B cell (primary cell): ENCODE measurements around the gene RBM17. TPM values are rescaled to one million over a fixed set of nuclear protein-coding genes. Genes with fewer than 3 reads are reported as not detected.
"Not testable (repeated sequence)": the region's sequence is repeated elsewhere in the genome, so short reads cannot be mapped to it uniquely, and the experiment has no call there.

Source experiments
- ATAC-seq: fragments of 200-7000 bp; cut with Tn5 transposase; one replicate; pipeline ENCODE4 v1.10.0; 2021; ENCODE audit warnings: low read depth, mild to moderate bottlenecking, moderate number of reproducible peaks, moderate library complexity
- CTCF ChIA-PET: fragments of 350-600 bp; sonication (Branson Sonifier 250); formaldehyde crosslinking; loops from one replicate; lab custom pipeline; 2021; ENCODE audit warnings: antibody characterized with exemption, inconsistent platforms; lab: Charles Lee
- POLR2A ChIA-PET: fragments of 350-600 bp; sonication (Branson Sonifier 250); formaldehyde crosslinking; loops from one replicate; lab custom pipeline; 2021; ENCODE audit warnings: antibody characterized with exemption; lab: Charles Lee
- DNase-seq: peaks from one replicate; pipeline ENCODE4 v3.0.0; 2013
- H2AFZ ChIP-seq: 2 replicates; pipeline ENCODE4 v1.6.1; 2012; ENCODE audit warnings: mild to moderate bottlenecking, low read depth, low read length; ENCODE audit not compliant: insufficient read depth, poor library complexity, severe bottlenecking
- H3K27ac ChIP-seq, 2 donors: 1 replicate in 1 of 2; 2 replicates in 1 of 2; pipeline ENCODE4 v1.5.1; 2012 to 2013; ENCODE audit warnings: low read length in 2 of 2, mild to moderate bottlenecking in 2 of 2, moderate library complexity in 1 of 2
- H3K27me3 ChIP-seq, 4 experiments: fragments of 200-600 bp in 1 of 4; sonication (generic) in 1 of 4; replicated peaks in 1 of 4; 1 replicate in 2 of 4; 2 replicates in 2 of 4; pipeline versions ENCODE4 v1.6.1 to v1.7.0; 2013 to 2016; ENCODE audit warnings: low read length in 3 of 4, mild to moderate bottlenecking in 2 of 4, mixed read lengths in 1 of 4, moderate library complexity in 1 of 4; ENCODE audit not compliant: insufficient read depth in 4 of 4, control insufficient read depth in 3 of 4; ENCODE audit errors: control extremely low read depth in 1 of 4
- H3K36me3 ChIP-seq, 2 experiments: replicated peaks in 1 of 2; 1 replicate in 1 of 2; 2 replicates in 1 of 2; pipeline versions ENCODE4 v1.6.1 to v1.7.1; 2013; ENCODE audit warnings: low read length in 1 of 2; ENCODE audit not compliant: insufficient read depth in 2 of 2, control insufficient read depth in 1 of 2; ENCODE audit errors: control extremely low read depth in 1 of 2, extremely low read depth in 1 of 2
- H3K4me1 ChIP-seq, 2 donors: fragments of 200-600 bp in 1 of 2; sonication (generic) in 1 of 2; 1 replicate in 1 of 2; 2 replicates in 1 of 2; pipeline versions ENCODE4 v1.5.1 to v1.6.1; 2013 to 2017; ENCODE audit warnings: low read length in 2 of 2; ENCODE audit not compliant: control insufficient read depth in 2 of 2, insufficient read depth in 2 of 2
- H3K4me2 ChIP-seq: replicated peaks from 2 replicates; pipeline ENCODE3; 2012; ENCODE audit warnings: mild to moderate bottlenecking, low read depth, low read length; ENCODE audit not compliant: poor library complexity, severe bottlenecking
- H3K4me3 ChIP-seq, 5 experiments: fragments of 200-600 bp in 1 of 5; sonication (generic) in 1 of 5; 1 replicate in 3 of 5; 2 replicates in 2 of 5; pipeline versions ENCODE4 v1.5.1 to v1.7.0; 2011 to 2016; ENCODE audit warnings: low read length in 4 of 5, mild to moderate bottlenecking in 4 of 5, low read depth in 2 of 5, control low read depth in 1 of 5, moderate library complexity in 1 of 5; ENCODE audit not compliant: insufficient read depth in 1 of 5; ENCODE audit errors: control extremely low read depth in 1 of 5, extremely low read depth in 1 of 5
- H3K79me2 ChIP-seq: fragments of 200-600 bp; sonication (generic); one replicate; pipeline ENCODE4 v1.6.0; 2016; ENCODE audit warnings: low read length; ENCODE audit not compliant: control insufficient read depth, insufficient read depth
- H3K9ac ChIP-seq: fragments of 200-600 bp; sonication (generic); 2 replicates; pipeline ENCODE4 v1.6.1; 2017; ENCODE audit warnings: mild to moderate bottlenecking, low read length, moderate library complexity
- H3K9me3 ChIP-seq, 3 donors: one replicate each; pipeline versions ENCODE4 v1.6.1 to v1.7.1; 2013; ENCODE audit warnings: low read length in 2 of 3; ENCODE audit not compliant: control insufficient read depth in 2 of 3, insufficient read depth in 1 of 3; ENCODE audit errors: control extremely low read depth in 1 of 3
- H4K20me1 ChIP-seq: 2 replicates; pipeline ENCODE4 v1.6.0; 2012; ENCODE audit warnings: mild to moderate bottlenecking, low read length; ENCODE audit not compliant: insufficient read depth, control insufficient read depth, poor library complexity, severe bottlenecking
- H3K27ac Mint-ChIP-seq: one replicate; pipeline ENCODE4 v1.8.0; 2021; ENCODE audit warnings: mixed read lengths
- H3K27me3 Mint-ChIP-seq: one replicate; pipeline ENCODE4 v1.8.0; 2021; ENCODE audit warnings: mixed read lengths
- H3K4me1 Mint-ChIP-seq: one replicate; pipeline ENCODE4 v1.8.0; 2021; ENCODE audit warnings: mixed read lengths
- H3K4me3 Mint-ChIP-seq: one replicate; pipeline ENCODE4 v1.8.0; 2021; ENCODE audit warnings: mixed read lengths
- H3K9me3 Mint-ChIP-seq: one replicate; pipeline ENCODE4 v1.8.0; 2022; ENCODE audit warnings: mixed read lengths; ENCODE audit not compliant: insufficient read depth
- EZH2 ChIP-seq: IDR thresholded peaks from 2 replicates; pipeline ENCODE4 v1.6.1; 2012; ENCODE audit warnings: borderline replicate concordance, low read depth, mild to moderate bottlenecking, moderate library complexity, low read length; ENCODE audit not compliant: insufficient read depth, poor library complexity, severe bottlenecking
- whole genome bisulfite sequencing: methylation state at CpG from one replicate; pipeline ENCODE4 v1.1.5; 2013; ENCODE audit warnings: missing lambda C conversion rate; ENCODE audit not compliant: insufficient coverage; 5-methylcytosine and 5-hydroxymethylcytosine counted together
- intact Hi-C: fragments of 100-400 bp; cut with micrococcal nuclease; formaldehyde crosslinking; loops from one replicate; pipeline ENCODE4 v1.10.0; 2022
- polyA plus RNA-seq: library from polyadenylated mRNA; depleted of rRNA; stranded (reverse); fragments of >200 nt; gene quantifications from 2 replicates; pipeline ENCODE4 v1.2.3, GENCODE V29; 2012
- total RNA-seq, 2 donors: library from RNA; stranded (reverse); fragments of 120-200 nt in 1 of 2; gene quantifications; 1 replicate in 1 of 2; 2 replicates in 1 of 2; pipeline versions ENCODE4 v1.2.3 to v1.2.4, GENCODE V29; 2013 to 2022
- TF ChIP-seq, protein P1 (sequence below): fragments of 200-600 bp; IDR thresholded peaks from one replicate; pipeline ENCODE4 v1.8.0; 2022; ENCODE audit warnings: antibody characterized with exemption, mild to moderate bottlenecking

Gene RBM17
- total and polyA plus RNA-seq, 2 donors (not counting 1 experiment from before 2014, with no cell fraction given): 34.7 to 168 TPM

DNA sequence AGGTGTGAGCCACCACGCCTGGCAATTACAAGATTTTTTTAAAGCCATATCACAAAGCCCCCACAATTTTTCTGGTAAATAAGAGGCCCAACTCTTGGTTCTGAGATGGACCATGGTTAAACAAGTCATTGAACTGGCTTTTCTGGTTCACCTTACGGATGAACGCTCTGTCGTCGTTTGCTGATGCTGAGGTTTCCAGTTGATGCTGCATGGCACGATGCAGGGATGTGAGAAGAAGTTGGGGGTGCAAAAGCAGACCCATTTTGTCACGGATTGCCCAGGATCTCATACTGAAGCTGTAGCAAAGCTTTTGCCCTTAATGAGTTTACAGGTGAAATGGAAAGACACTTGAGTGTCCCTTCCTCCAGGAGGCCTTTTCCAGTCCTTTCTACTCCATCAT, 24.7 kb upstream of the RBM17 start:
- ATAC-seq (no peak), DNase-seq (no peak)
- no peak for TF ChIP-seq EZH2
- TF ChIP-seq, protein P1, sequence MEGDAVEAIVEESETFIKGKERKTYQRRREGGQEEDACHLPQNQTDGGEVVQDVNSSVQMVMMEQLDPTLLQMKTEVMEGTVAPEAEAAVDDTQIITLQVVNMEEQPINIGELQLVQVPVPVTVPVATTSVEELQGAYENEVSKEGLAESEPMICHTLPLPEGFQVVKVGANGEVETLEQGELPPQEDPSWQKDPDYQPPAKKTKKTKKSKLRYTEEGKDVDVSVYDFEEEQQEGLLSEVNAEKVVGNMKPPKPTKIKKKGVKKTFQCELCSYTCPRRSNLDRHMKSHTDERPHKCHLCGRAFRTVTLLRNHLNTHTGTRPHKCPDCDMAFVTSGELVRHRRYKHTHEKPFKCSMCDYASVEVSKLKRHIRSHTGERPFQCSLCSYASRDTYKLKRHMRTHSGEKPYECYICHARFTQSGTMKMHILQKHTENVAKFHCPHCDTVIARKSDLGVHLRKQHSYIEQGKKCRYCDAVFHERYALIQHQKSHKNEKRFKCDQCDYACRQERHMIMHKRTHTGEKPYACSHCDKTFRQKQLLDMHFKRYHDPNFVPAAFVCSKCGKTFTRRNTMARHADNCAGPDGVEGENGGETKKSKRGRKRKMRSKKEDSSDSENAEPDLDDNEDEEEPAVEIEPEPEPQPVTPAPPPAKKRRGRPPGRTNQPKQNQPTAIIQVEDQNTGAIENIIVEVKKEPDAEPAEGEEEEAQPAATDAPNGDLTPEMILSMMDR: no peak
- Histone ChIP-seq H3K4me1 (peaks cover 40 to 53% of the 10 kb centered on the region in 2 donors), H3K36me3 (no peaks in the 10 kb centered on the region), H3K9me3 (no peaks in the 10 kb centered on the region), H3K4me3 (no peak overlapping the region), H3K79me2 (peaks cover 10% of the 10 kb centered on the region), H4K20me1 (no peaks in the 10 kb centered on the region), H3K9ac (no peak overlapping the region), H3K4me2 (no peak overlapping the region), H2AFZ (no peak overlapping the region), H3K27ac (no peak overlapping the region), H3K27me3 (no peaks in the 10 kb centered on the region)
- H3K27ac Mint-ChIP-seq: no peak overlapping the region
- H3K27me3 Mint-ChIP-seq: no peaks in the 10 kb centered on the region
- ChIA-PET POLR2A (interaction anchor here (0.6 kb wide), 1 partner anchor 49 kb away, joined by 3 read pairs; no protein-coding TSS in a partner anchor), CTCF (interaction anchor here (3.1 kb wide), 1 partner anchor 22 kb away, joined by 19 read pairs; no protein-coding TSS in a partner anchor)
- 96% methylated on average over 6 of the region's 7 CpGs for WGBS
- H3K4me3 Mint-ChIP-seq: no peak overlapping the region
- peaks cover 69% of the 10 kb centered on the region for H3K4me1 Mint-ChIP-seq
- H3K9me3 Mint-ChIP-seq: no peaks in the 10 kb centered on the region
- intact Hi-C loops: no loop called here

DNA sequence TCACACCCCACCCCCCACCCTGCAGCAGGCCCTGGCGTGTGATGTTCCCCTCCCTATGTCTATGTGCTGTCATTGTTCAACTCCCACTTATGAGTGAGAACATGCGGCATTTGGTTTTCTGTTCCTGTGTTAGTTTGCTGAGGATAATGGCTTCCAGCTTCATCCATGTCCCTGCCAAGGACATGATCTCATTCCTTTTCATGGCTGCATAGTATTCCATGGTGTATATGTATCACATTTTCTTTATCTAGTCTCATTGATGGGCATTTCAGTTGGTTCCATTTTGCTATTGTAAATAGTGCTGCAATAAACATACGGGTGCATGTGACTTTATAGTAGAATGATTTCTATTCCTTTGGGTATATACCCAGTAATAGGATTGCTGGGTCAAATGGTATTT, 24.1 kb upstream of the RBM17 start:
- Mint-ChIP-seq H3K4me1 (peaks cover 69% of the 10 kb centered on the region), H3K27ac (peak overlapping the region; percentile 73)
- H4K20me1 ChIP-seq, DNase-seq, H3K4me3 Mint-ChIP-seq, H3K9me3 ChIP-seq, H3K27me3 ChIP-seq, H2AFZ ChIP-seq, H3K27ac ChIP-seq, H3K9me3 Mint-ChIP-seq, H3K4me3 ChIP-seq, CTCF ChIA-PET, H3K36me3 ChIP-seq, H3K79me2 ChIP-seq, ATAC-seq, H3K9ac ChIP-seq, H3K27me3 Mint-ChIP-seq, H3K4me2 ChIP-seq: not testable (repeated sequence)
- intact Hi-C loops: loop anchor here (5.0 kb wide), 2 partner anchors 52 to 87 kb away; partner anchors contain the start of gene IL15RA
- H3K4me1 ChIP-seq: peaks cover 45 to 56% of the 10 kb centered on the region in 2 donors
- no CpG with 5 or more reads among the region's 3 CpGs for WGBS
- POLR2A ChIA-PET: interaction anchor here (0.6 kb wide), 1 partner anchor 50 kb away, joined by 3 read pairs; no protein-coding TSS in a partner anchor
